GM23338 (cell line): ENCODE measurements around the gene ZNF446.

Experiments
- CREB1 ChIP-seq: fragments of 250-450 bp; sonication (Bioruptor Pico); IDR thresholded peaks from 2 replicates; pipeline ENCODE4 v1.5.0; 2020; ENCODE audit warnings: low read depth, mild to moderate bottlenecking, moderate library complexity
- CTCF ChIP-seq, 2 experiments: fragments of 200-600 bp in 1 of 2; sonication (generic) in 1 of 2; conservative IDR thresholded peaks; 2 replicates each; pipeline versions ENCODE4 v1.5.1 to v1.6.1; 2016 to 2017; ENCODE audit warnings: antibody characterized with exemption in 2 of 2, low read depth in 2 of 2, mild to moderate bottlenecking in 2 of 2, moderate library complexity in 1 of 2
- ETS1 ChIP-seq: IDR thresholded peaks from 2 replicates; pipeline ENCODE4 v1.6.1; 2016; ENCODE audit warnings: antibody characterized with exemption
- EZH2 ChIP-seq: fragments of 200-600 bp; sonication (generic); IDR thresholded peaks from one replicate; pipeline ENCODE4 v1.8.0; 2017; ENCODE audit warnings: antibody characterized with exemption, mild to moderate bottlenecking, low read depth; ENCODE audit not compliant: unreplicated experiment
- EZH2phosphoT487 ChIP-seq: fragments of 200-600 bp; sonication (generic); IDR thresholded peaks from one replicate; pipeline ENCODE4 v1.8.1; 2018; ENCODE audit warnings: antibody characterized with exemption; ENCODE audit not compliant: unreplicated experiment
- JUNB ChIP-seq: IDR thresholded peaks from one replicate; pipeline ENCODE4 v1.6.1; 2016; ENCODE audit warnings: antibody characterized with exemption; ENCODE audit not compliant: unreplicated experiment
- NANOG ChIP-seq: IDR thresholded peaks from 2 replicates; pipeline ENCODE4 v1.6.1; 2016; ENCODE audit warnings: antibody characterized with exemption, borderline replicate concordance
- POLR2AphosphoS5 ChIP-seq: IDR thresholded peaks from 2 replicates; pipeline ENCODE4 v1.6.1; 2016; ENCODE audit warnings: antibody characterized with exemption, low read depth
- REST ChIP-seq: IDR thresholded peaks from one replicate; pipeline ENCODE4 v1.6.1; 2018; ENCODE audit warnings: antibody characterized with exemption; ENCODE audit not compliant: unreplicated experiment
- STAT1 ChIP-seq: IDR thresholded peaks from one replicate; pipeline ENCODE4 v1.6.1; 2016; ENCODE audit warnings: antibody characterized with exemption; ENCODE audit not compliant: unreplicated experiment
- ZNF114 ChIP-seq: fragments of 250-450 bp; sonication (Bioruptor Pico); IDR thresholded peaks from 2 replicates; pipeline ENCODE4 v1.5.0; 2020; ENCODE audit warnings: mild to moderate bottlenecking, moderate library complexity
- ZNF462 ChIP-seq: fragments of 250-450 bp; sonication (Bioruptor Pico); IDR thresholded peaks from 2 replicates; pipeline ENCODE4 v1.5.0; 2020; ENCODE audit warnings: mild to moderate bottlenecking, moderate library complexity

GRCh38 chr19:58477871-58478270, 1.7 kb downstream of the ZNF446 start:
- TF ChIP-seq EZH2 = no peak
- TF ChIP-seq CTCF (conservative IDR thresholded peaks at IDR 0.05; ENCODE audit: low read depth in 2 of 2) = no peak
- no peak for TF ChIP-seq ETS1
- TF ChIP-seq POLR2AphosphoS5 = no peak
- no peak for TF ChIP-seq ZNF114 (CRISPR knock-in tag)
- TF ChIP-seq CREB1 (CRISPR knock-in tag) = no peak
- no peak for TF ChIP-seq EZH2phosphoT487
- TF ChIP-seq ZNF462 = no peak
- TF ChIP-seq REST = no peak
- TF ChIP-seq NANOG = no peak
- TF ChIP-seq STAT1 = no peak
- no peak for TF ChIP-seq JUNB
